HepG2 (cell line): ENCODE data around the gene VCPKMT. TPM values are rescaled to one million over a fixed set of nuclear protein-coding genes. Genes with fewer than 3 reads are reported as not detected.
A peak's percentile ranks its signal among the peaks of the same experiment; 100 is the strongest.

Experiments used
- CBX1 ChIP-seq: IDR thresholded peaks from one replicate; pipeline ENCODE4 v1.6.1; 2016; ENCODE audit warnings: antibody characterized with exemption, low read depth
- CHD4 ChIP-seq: fragments of 200-600 bp; sonication (generic); IDR thresholded peaks from 2 replicates; pipeline ENCODE4 v1.7.0; 2017; ENCODE audit warnings: mild to moderate bottlenecking, low read length, borderline replicate concordance
- FOXK2 ChIP-seq: fragments of 450-650 bp; IDR thresholded peaks from 2 replicates; pipeline ENCODE4 v1.6.1; 2016
- GABPB1 ChIP-seq: IDR thresholded peaks from 2 replicates; pipeline ENCODE4 v1.6.1; 2016; ENCODE audit warnings: mild to moderate bottlenecking, missing genetic modification reagents, moderate library complexity, missing compliant biosample characterization
- HMG20B ChIP-seq: conservative IDR thresholded peaks from 2 replicates; pipeline ENCODE4 v1.6.1; 2016; ENCODE audit warnings: missing genetic modification reagents, missing compliant biosample characterization
- KDM2A ChIP-seq: sonication (generic); formaldehyde crosslinking; IDR thresholded peaks from 2 replicates; pipeline ENCODE4 v1.4.0; 2020; ENCODE audit warnings: low read depth, missing genetic modification reagents, borderline replicate concordance
- LCORL ChIP-seq, 2 experiments: fragments of 450-650 bp in 1 of 2; sonication (generic) in 1 of 2; formaldehyde crosslinking in 1 of 2; IDR thresholded peaks; 2 replicates each; pipeline versions ENCODE4 v1.5.0 to v1.6.1; 2017 to 2020; ENCODE audit warnings: antibody characterized with exemption in 1 of 2, missing genetic modification reagents in 1 of 2
- MIXL1 ChIP-seq: IDR thresholded peaks from 2 replicates; pipeline ENCODE4 v1.6.1; 2016
- NCOA2 ChIP-seq: sonication (generic); formaldehyde crosslinking; IDR thresholded peaks from 2 replicates; pipeline ENCODE4 v1.8.0; 2022; ENCODE audit warnings: inconsistent platforms
- NKX3-1 ChIP-seq: sonication (generic); formaldehyde crosslinking; IDR thresholded peaks from 2 replicates; pipeline ENCODE4 v1.5.0; 2020; ENCODE audit warnings: missing genetic modification reagents
- SALL1 ChIP-seq: sonication (generic); formaldehyde crosslinking; IDR thresholded peaks from 2 replicates; pipeline ENCODE4 v1.8.0; 2022; ENCODE audit warnings: mild to moderate bottlenecking, missing genetic modification reagents
- SIN3A ChIP-seq: IDR thresholded peaks from 2 replicates; pipeline ENCODE4 v1.6.1; 2011; ENCODE audit warnings: low read depth, mild to moderate bottlenecking, control low read depth, low read length, borderline replicate concordance
- SKI ChIP-seq: fragments of 450-650 bp; IDR thresholded peaks from one replicate; pipeline ENCODE4 v1.6.1; 2018; ENCODE audit warnings: mild to moderate bottlenecking; ENCODE audit not compliant: partially characterized antibody
- ZFP1 ChIP-seq: IDR thresholded peaks from 2 replicates; pipeline ENCODE4 v1.6.1; 2016
- ZNF136 ChIP-seq: sonication (generic); formaldehyde crosslinking; IDR thresholded peaks from 2 replicates; pipeline ENCODE4 v1.8.1; 2022; ENCODE audit warnings: low read depth, mild to moderate bottlenecking, moderate library complexity, missing genetic modification reagents
- ZNF232 ChIP-seq: sonication (generic); formaldehyde crosslinking; IDR thresholded peaks from 2 replicates; pipeline ENCODE4 v1.4.0; 2020; ENCODE audit warnings: missing genetic modification reagents, borderline replicate concordance
- ZNF329 ChIP-seq: sonication (generic); formaldehyde crosslinking; IDR thresholded peaks from 2 replicates; pipeline ENCODE4 v1.9.0; 2021; ENCODE audit warnings: low read depth, mild to moderate bottlenecking, missing genetic modification reagents
- ZNF432 ChIP-seq: sonication (generic); formaldehyde crosslinking; IDR thresholded peaks from 2 replicates; pipeline ENCODE4 v1.5.0; 2020; ENCODE audit warnings: missing genetic modification reagents, mild to moderate bottlenecking, borderline replicate concordance
- ZNF878 ChIP-seq: sonication (generic); formaldehyde crosslinking; IDR thresholded peaks from 2 replicates; pipeline ENCODE4 v1.8.1; 2023; ENCODE audit warnings: mild to moderate bottlenecking, missing genetic modification reagents, moderate library complexity
- polyA plus RNA-seq, 8 experiments: library from polyadenylated mRNA; depleted of rRNA in 3 of 8; stranded (reverse) in 7 of 8; unstranded in 1 of 8; fragments of >200 nt; fragmentation: Illumina TruSeq in 4 of 8; extraction: Trizol in 4 of 8; gene quantifications; 2 replicates each; pipeline versions ENCODE4 v1.2.1 to v1.2.3, GENCODE V29; 2011 to 2016; ENCODE audit warnings: low read depth in 4 of 8, missing spikeins in 1 of 8, mixed read lengths in 1 of 8; ENCODE audit not compliant: insufficient read depth in 1 of 8
- total RNA-seq, 5 experiments: library from RNA; depleted of rRNA; stranded (reverse); fragments of >200 nt; fragmentation: Illumina TruSeq; extraction: Trizol; gene quantifications; 2 replicates each; pipeline ENCODE4 v1.2.3, GENCODE V29; 2016; ENCODE audit warnings: low read depth in 1 of 5
- TF ChIP-seq, protein P1 (sequence below), 2 experiments: sonication (generic) in 1 of 2; formaldehyde crosslinking in 1 of 2; IDR thresholded peaks; 2 replicates each; pipeline versions ENCODE4 v1.4.0 to v1.6.1; 2016 to 2020; ENCODE audit warnings: borderline replicate concordance in 1 of 2, low read depth in 1 of 2, mild to moderate bottlenecking in 1 of 2, missing genetic modification reagents in 1 of 2
- TF ChIP-seq, protein P2 (sequence below): IDR thresholded peaks from 2 replicates; pipeline ENCODE4 v1.6.1; 2018; ENCODE audit warnings: missing genetic modification reagents, mild to moderate bottlenecking, missing compliant biosample characterization

VCPKMT gene
- total and polyA plus RNA-seq, 2 of the 13 experiments (the other 11 are each of a cell fraction or from before 2014, with no cell fraction given) = 3.9 to 5.4 TPM

DNA sequence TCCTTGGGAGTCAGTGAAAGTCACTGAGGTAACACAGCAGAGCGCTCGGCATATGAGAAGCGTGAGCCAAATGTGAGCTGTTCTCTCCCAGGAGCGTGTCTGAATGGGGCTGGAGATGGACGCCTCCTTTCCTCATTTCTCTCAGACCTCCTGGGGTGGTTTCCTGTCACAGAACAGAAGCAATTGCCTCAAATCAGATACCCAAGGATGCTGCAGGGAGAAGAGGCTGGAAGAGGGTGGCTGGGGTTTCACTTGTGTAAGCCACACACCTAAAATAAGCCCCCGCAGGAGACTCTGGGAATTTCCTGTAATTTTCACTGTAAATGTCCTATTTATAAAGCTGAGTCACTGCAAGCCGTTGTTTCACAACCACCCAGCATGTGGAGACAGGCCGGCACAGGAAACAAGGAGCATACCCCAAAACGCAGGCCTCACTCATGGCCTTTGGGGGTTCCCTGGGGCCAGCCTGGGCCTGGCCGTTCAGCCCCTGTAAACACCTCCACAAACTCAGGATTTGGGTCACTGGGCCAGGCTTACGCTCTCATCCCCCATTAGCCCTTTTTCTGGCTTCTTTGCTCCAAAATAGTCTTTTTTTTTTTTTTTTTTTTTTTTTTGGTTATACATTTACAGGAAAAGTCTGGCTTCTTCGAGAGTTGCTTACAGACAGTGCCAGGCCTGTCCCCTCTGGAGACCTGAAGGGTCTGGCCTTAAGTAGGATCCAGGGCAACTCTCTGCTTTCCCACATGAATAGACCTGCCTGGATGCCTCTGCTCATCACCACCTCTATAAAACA is 55.3 kb downstream of the VCPKMT start (continued):
- TF ChIP-seq ZNF232 (CRISPR knock-in tag) (0 out of 2 replicates have a peak, but pooled peaks have one; percentile 49), NCOA2 (CRISPR knock-in tag) (0 out of 2 replicates have a peak, but pooled peaks have one; percentile 48), CBX1 (no peak), ZFP1 (CRISPR knock-in tag) (no peak), SKI (no peak), GABPB1 (CRISPR knock-in tag) (peak; percentile 31; the same call in 1 of the 2 replicates), MIXL1 (no peak), LCORL (IDR thresholded peaks at IDR 0.05) (no peak), LCORL (CRISPR knock-in tag; IDR thresholded peaks at IDR 0.05) (peak; percentile 83), ZNF329 (CRISPR knock-in tag) (no peak), SALL1 (CRISPR knock-in tag) (peak; percentile 39), ZNF432 (CRISPR knock-in tag) (no peak), HMG20B (CRISPR knock-in tag) (peak; percentile 12; the same call in 1 of the 2 replicates), ZNF878 (CRISPR knock-in tag) (peak; percentile 35; the same call in 1 of the 2 replicates), KDM2A (CRISPR knock-in tag) (no peak), SIN3A (peak; percentile 67; the same call in 1 of the 2 replicates), FOXK2 (no peak), CHD4 (peak; percentile 11; the same call in 1 of the 2 replicates), ZNF136 (CRISPR knock-in tag) (0 out of 2 replicates have a peak, but pooled peaks have one; percentile 29), NKX3-1 (CRISPR knock-in tag) (no peak)
- TF ChIP-seq, protein P1, sequence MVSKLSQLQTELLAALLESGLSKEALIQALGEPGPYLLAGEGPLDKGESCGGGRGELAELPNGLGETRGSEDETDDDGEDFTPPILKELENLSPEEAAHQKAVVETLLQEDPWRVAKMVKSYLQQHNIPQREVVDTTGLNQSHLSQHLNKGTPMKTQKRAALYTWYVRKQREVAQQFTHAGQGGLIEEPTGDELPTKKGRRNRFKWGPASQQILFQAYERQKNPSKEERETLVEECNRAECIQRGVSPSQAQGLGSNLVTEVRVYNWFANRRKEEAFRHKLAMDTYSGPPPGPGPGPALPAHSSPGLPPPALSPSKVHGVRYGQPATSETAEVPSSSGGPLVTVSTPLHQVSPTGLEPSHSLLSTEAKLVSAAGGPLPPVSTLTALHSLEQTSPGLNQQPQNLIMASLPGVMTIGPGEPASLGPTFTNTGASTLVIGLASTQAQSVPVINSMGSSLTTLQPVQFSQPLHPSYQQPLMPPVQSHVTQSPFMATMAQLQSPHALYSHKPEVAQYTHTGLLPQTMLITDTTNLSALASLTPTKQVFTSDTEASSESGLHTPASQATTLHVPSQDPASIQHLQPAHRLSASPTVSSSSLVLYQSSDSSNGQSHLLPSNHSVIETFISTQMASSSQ (IDR thresholded peaks at IDR 0.05; ENCODE audit: low read depth) = peak; percentile 60; the same call in 1 of the 2 replicates
- TF ChIP-seq, protein P1 (CRISPR knock-in tag; IDR thresholded peaks at IDR 0.05; ENCODE audit: borderline replicate concordance) = peak; percentile 71
- TF ChIP-seq, protein P2, sequence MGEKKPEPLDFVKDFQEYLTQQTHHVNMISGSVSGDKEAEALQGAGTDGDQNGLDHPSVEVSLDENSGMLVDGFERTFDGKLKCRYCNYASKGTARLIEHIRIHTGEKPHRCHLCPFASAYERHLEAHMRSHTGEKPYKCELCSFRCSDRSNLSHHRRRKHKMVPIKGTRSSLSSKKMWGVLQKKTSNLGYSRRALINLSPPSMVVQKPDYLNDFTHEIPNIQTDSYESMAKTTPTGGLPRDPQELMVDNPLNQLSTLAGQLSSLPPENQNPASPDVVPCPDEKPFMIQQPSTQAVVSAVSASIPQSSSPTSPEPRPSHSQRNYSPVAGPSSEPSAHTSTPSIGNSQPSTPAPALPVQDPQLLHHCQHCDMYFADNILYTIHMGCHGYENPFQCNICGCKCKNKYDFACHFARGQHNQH (CRISPR knock-in tag) = no peak; the same call in 1 of the 2 replicates
